ENCODE results near the gene KIAA1217.

DNA sequence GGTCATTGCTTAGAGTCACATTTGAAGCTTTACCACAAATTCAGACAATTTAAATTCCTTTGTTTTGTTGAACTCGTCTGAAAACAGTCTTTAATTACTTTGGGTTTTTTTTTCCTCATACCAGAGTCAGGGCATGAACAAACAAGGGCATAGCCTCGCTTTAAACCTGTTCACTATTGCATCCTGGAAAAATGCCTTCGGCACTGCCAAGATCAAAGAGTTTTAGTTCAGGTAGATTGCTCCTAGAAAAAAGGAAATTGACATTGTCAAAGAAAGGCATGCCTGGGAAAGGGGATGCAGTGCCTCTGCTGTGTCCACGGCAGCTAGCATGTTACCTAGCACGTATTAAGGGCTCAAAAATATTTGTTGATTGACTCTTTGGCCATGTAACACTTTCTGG lies 279.7 kb downstream of the KIAA1217 start:
- no peak for TF ChIP-seq ZNF561 (tag by site-specific recombination; IDR thresholded peaks at IDR 0.05; ENCODE audit: borderline replicate concordance)
- TF ChIP-seq ZNF621 (tag by site-specific recombination; IDR thresholded peaks at IDR 0.05) = no peak
- no peak for TF ChIP-seq OSR2 (tag by site-specific recombination; IDR thresholded peaks at IDR 0.05)
- no peak for TF ChIP-seq ELK4 (IDR thresholded peaks at IDR 0.05; ENCODE audit: borderline replicate concordance, low read depth, low read length)
- TF ChIP-seq MYNN (tag by site-specific recombination; IDR thresholded peaks at IDR 0.05; ENCODE audit: borderline replicate concordance) = no peak
- no peak for TF ChIP-seq CTCF (tag by site-specific recombination; IDR thresholded peaks at IDR 0.05)
- TF ChIP-seq ZNF140 (tag by site-specific recombination; IDR thresholded peaks at IDR 0.05) = no peak
- TF ChIP-seq, protein P1, sequence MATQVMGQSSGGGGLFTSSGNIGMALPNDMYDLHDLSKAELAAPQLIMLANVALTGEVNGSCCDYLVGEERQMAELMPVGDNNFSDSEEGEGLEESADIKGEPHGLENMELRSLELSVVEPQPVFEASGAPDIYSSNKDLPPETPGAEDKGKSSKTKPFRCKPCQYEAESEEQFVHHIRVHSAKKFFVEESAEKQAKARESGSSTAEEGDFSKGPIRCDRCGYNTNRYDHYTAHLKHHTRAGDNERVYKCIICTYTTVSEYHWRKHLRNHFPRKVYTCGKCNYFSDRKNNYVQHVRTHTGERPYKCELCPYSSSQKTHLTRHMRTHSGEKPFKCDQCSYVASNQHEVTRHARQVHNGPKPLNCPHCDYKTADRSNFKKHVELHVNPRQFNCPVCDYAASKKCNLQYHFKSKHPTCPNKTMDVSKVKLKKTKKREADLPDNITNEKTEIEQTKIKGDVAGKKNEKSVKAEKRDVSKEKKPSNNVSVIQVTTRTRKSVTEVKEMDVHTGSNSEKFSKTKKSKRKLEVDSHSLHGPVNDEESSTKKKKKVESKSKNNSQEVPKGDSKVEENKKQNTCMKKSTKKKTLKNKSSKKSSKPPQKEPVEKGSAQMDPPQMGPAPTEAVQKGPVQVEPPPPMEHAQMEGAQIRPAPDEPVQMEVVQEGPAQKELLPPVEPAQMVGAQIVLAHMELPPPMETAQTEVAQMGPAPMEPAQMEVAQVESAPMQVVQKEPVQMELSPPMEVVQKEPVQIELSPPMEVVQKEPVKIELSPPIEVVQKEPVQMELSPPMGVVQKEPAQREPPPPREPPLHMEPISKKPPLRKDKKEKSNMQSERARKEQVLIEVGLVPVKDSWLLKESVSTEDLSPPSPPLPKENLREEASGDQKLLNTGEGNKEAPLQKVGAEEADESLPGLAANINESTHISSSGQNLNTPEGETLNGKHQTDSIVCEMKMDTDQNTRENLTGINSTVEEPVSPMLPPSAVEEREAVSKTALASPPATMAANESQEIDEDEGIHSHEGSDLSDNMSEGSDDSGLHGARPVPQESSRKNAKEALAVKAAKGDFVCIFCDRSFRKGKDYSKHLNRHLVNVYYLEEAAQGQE (tag by site-specific recombination; IDR thresholded peaks at IDR 0.05) = no peak
- no peak for TF ChIP-seq ZNF629 (tag by site-specific recombination; IDR thresholded peaks at IDR 0.05)
